CD4-positive, alpha-beta T cell (primary cell): ENCODE results near the gene GSDME. TPM values are rescaled to one million over a fixed set of nuclear protein-coding genes. Genes with fewer than 3 reads are reported as not detected.

ENCODE experiments used
- ATAC-seq: fragments of 200-7000 bp; cut with Tn5 transposase; one replicate; pipeline ENCODE4 v1.10.0; 2022; ENCODE audit warnings: mild to moderate bottlenecking; ENCODE audit not compliant: poor library complexity
- CTCF ChIA-PET: fragments of 350-600 bp; sonication (Branson Sonifier 250); formaldehyde crosslinking; loops from one replicate; lab custom pipeline; 2021; ENCODE audit warnings: antibody characterized with exemption, inconsistent platforms; lab: Charles Lee
- POLR2A ChIA-PET: fragments of 350-600 bp; sonication (Branson Sonifier 250); formaldehyde crosslinking; loops from one replicate; lab custom pipeline; 2021; ENCODE audit warnings: antibody characterized with exemption, inconsistent platforms; lab: Charles Lee
- DNase-seq, 14 experiments: peaks; one replicate each; pipeline ENCODE4 v3.0.0-alpha.2; 2013 to 2020; ENCODE audit warnings: mixed read lengths in 2 of 14
- H3K27ac ChIP-seq, 2 donors: one replicate each; pipeline versions ENCODE4 v1.5.1 to v1.7.0; 2013; ENCODE audit warnings: low read length in 2 of 2, low read depth in 1 of 2, mild to moderate bottlenecking in 1 of 2
- H3K27me3 ChIP-seq, 2 experiments: 1 replicate in 1 of 2; 2 replicates in 1 of 2; pipeline versions ENCODE4 v1.6.1 to v1.7.0; 2013; ENCODE audit warnings: low read length in 2 of 2, control low read depth in 1 of 2, mild to moderate bottlenecking in 1 of 2, moderate library complexity in 1 of 2; ENCODE audit not compliant: insufficient read depth in 2 of 2, control insufficient read depth in 1 of 2
- H3K36me3 ChIP-seq: one replicate; pipeline ENCODE4 v1.6.1; 2013; ENCODE audit warnings: low read length, control low read depth; ENCODE audit not compliant: insufficient read depth
- H3K4me1 ChIP-seq: one replicate; pipeline ENCODE4 v1.6.1; 2013; ENCODE audit warnings: low read length, control low read depth; ENCODE audit not compliant: insufficient read depth
- H3K4me3 ChIP-seq: one replicate; pipeline ENCODE4 v1.5.1; 2013; ENCODE audit warnings: mild to moderate bottlenecking, low read length, moderate library complexity
- H3K9me3 ChIP-seq, 2 experiments: 1 replicate in 1 of 2; 2 replicates in 1 of 2; pipeline versions ENCODE4 v1.6.1 to v1.7.0; 2013; ENCODE audit warnings: low read length in 2 of 2, mild to moderate bottlenecking in 2 of 2, control low read depth in 1 of 2, moderate library complexity in 1 of 2; ENCODE audit not compliant: control insufficient read depth in 1 of 2, insufficient read depth in 1 of 2
- H3K27ac Mint-ChIP-seq: one replicate; pipeline ENCODE4 v1.8.0; 2020; ENCODE audit warnings: mixed read lengths
- H3K27me3 Mint-ChIP-seq: one replicate; pipeline ENCODE4 v1.8.0; 2021; ENCODE audit warnings: mixed read lengths
- H3K36me3 Mint-ChIP-seq: one replicate; pipeline ENCODE4 v1.8.0; 2021; ENCODE audit warnings: low read depth, mixed read lengths
- H3K4me1 Mint-ChIP-seq: one replicate; pipeline ENCODE4 v1.8.0; 2021; ENCODE audit warnings: low read depth, mixed read lengths
- H3K4me3 Mint-ChIP-seq: one replicate; pipeline ENCODE4 v1.8.0; 2020; ENCODE audit warnings: mild to moderate bottlenecking, mixed read lengths
- H3K9me3 Mint-ChIP-seq: one replicate; pipeline ENCODE4 v1.8.0; 2020; ENCODE audit warnings: mixed read lengths
- CTCF ChIP-seq: fragments of 200-600 bp; IDR thresholded peaks from one replicate; pipeline ENCODE4 v1.8.0; 2022; ENCODE audit warnings: antibody characterized with exemption, mild to moderate bottlenecking
- intact Hi-C, 2 experiments: fragments of 100-400 bp; cut with DNase I in 1 of 2; cut with micrococcal nuclease in 1 of 2; formaldehyde crosslinking; loops; one replicate each; pipeline versions ENCODE4 v1.15.1 to v1.9.0; 2023 to 2025; cut with DNase I, micrococcal nuclease
- total RNA-seq, 174 experiments: library from RNA in 2 of 174; stranded (reverse) in 2 of 174; gene quantifications; one replicate each; pipeline ENCODE4 v1.2.3 and lab custom pipeline; 2021 to 2026

The GSDME gene
- total RNA-seq, 2 experiments from 2014 or later = 0.19 TPM; not detected in 1

DNA sequence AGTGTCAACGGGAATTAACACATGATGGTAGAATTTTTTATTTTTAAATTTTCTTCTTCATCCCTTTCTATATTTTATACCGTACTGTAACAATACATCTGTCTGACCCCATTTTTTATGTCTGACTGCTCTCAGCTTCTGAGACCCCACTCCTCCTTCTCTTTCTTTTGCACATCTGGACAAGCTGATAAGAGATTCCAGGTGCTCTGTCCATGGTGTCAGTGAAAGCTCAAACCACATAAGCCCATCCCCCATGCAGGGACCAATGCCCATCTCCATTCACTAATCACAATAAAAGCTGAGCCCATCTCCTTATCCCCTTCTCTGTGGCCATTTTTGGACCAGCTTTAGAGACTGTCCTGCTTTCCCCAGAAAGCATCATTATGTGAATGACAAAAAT, 8.7 kb downstream of the GSDME start:
- Histone ChIP-seq H3K4me3 (no peak overlapping the region), H3K27me3 (no peaks in the 10 kb centered on the region), H3K9me3 (no peaks in the 10 kb centered on the region), H3K4me1 (no peaks in the 10 kb centered on the region), H3K36me3 (no peaks in the 10 kb centered on the region), H3K27ac (no peak overlapping the region)
- Mint-ChIP-seq H3K27me3 (peaks cover 11% of the 10 kb centered on the region), H3K36me3 (no peaks in the 10 kb centered on the region), H3K9me3 (no peaks in the 10 kb centered on the region), H3K4me1 (no peaks in the 10 kb centered on the region), H3K27ac (no peak overlapping the region), H3K4me3 (no peak overlapping the region)
- POLR2A ChIA-PET = no interaction called here
- no peak for TF ChIP-seq CTCF
- DNase-seq = no peak
- ATAC-seq = no peak
- CTCF ChIA-PET = no interaction called here
- intact Hi-C loops = no loop called here

DNA sequence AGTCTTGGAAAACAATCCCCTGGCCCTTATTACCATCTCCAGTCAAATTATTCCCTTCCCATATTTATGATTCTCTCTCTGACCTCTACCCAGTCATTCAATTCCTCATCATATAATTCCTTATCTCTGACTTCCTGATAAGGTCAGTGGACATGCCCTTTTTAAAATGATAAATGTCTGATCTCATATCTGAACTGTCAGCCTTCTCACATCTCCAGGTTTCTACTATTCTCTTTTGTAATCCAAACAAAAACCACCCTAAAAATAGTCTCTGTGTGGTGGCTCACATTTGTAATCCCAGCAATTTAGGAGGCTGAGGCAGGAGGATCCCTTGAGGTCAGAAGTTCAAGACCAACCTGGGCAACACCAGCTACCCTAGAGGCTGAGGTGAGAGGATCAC, 11.9 kb downstream of the GSDME start:
- Mint-ChIP-seq H3K36me3 (no peaks in the 10 kb centered on the region), H3K27ac (no peak overlapping the region), H3K9me3 (no peaks in the 10 kb centered on the region), H3K4me1 (no peaks in the 10 kb centered on the region), H3K4me3 (no peak overlapping the region), H3K27me3 (peaks cover 11% of the 10 kb centered on the region)
- intact Hi-C loops = no loop called here
- no peaks in the 10 kb centered on the region for H3K9me3 ChIP-seq
- POLR2A ChIA-PET = no interaction called here
- no peaks in the 10 kb centered on the region for H3K4me1 ChIP-seq
- TF ChIP-seq CTCF = no peak
- H3K4me3 ChIP-seq = no peak overlapping the region
- H3K36me3 ChIP-seq = no peaks in the 10 kb centered on the region
- peaks cover 0 to 2% of the 10 kb centered on the region in 2 experiments for H3K27me3 ChIP-seq
- CTCF ChIA-PET = no interaction called here
- DNase-seq (no peak), ATAC-seq (no peak)
- no peak overlapping the region for H3K27ac ChIP-seq

DNA sequence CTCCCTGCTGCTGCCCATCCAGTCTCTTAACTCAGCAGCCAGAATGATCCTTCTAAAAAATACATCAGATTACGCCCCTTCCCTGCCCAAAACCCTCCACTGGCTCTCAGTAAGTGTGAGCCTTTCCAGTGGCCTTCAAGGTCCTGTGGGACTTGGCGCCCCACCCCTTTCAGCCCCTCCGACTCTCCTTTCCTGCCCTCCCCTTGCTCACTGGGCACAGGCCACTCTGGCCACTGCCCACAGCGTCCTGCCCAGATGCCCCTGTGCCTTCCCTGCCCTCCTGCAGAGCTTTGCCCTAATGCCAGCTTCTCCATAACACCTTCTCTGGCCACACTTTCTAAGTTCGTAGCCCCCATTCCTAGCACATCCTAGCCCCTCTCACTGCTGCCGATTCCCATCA, 13.8 kb downstream of the GSDME start:
- Mint-ChIP-seq H3K9me3 (peaks cover 4% of the 10 kb centered on the region), H3K4me3 (no peak overlapping the region), H3K27ac (no peak overlapping the region), H3K36me3 (no peaks in the 10 kb centered on the region), H3K4me1 (no peaks in the 10 kb centered on the region), H3K27me3 (peaks cover 8% of the 10 kb centered on the region)
- TF ChIP-seq CTCF = no peak
- DNase-seq (no peak), ATAC-seq (no peak)
- CTCF ChIA-PET = no interaction called here
- Histone ChIP-seq H3K4me3 (no peak overlapping the region), H3K36me3 (no peaks in the 10 kb centered on the region), H3K4me1 (no peaks in the 10 kb centered on the region), H3K27ac (no peak overlapping the region), H3K27me3 (peaks cover 0 to 2% of the 10 kb centered on the region in 2 experiments), H3K9me3 (peaks cover 0 to 2% of the 10 kb centered on the region in 2 experiments)
- intact Hi-C loops = no loop called here
- POLR2A ChIA-PET = no interaction called here
